ENCODE measurements around the gene TMLHE.
"Not testable (repeated sequence)": the region's sequence is repeated elsewhere in the genome, so short reads cannot be mapped to it uniquely, and the experiment has no call there.

The TMLHE gene

GRCh38 chrX:155491421-155491820, 121.3 kb downstream of the TMLHE start:
- not testable (repeated sequence) for DNase-seq (ENCODE audit: low read depth)

GRCh38 chrX:155477136-155477535, 135.6 kb downstream of the TMLHE start:
- not testable (repeated sequence) for DNase-seq (ENCODE audit: low read depth)

DNA sequence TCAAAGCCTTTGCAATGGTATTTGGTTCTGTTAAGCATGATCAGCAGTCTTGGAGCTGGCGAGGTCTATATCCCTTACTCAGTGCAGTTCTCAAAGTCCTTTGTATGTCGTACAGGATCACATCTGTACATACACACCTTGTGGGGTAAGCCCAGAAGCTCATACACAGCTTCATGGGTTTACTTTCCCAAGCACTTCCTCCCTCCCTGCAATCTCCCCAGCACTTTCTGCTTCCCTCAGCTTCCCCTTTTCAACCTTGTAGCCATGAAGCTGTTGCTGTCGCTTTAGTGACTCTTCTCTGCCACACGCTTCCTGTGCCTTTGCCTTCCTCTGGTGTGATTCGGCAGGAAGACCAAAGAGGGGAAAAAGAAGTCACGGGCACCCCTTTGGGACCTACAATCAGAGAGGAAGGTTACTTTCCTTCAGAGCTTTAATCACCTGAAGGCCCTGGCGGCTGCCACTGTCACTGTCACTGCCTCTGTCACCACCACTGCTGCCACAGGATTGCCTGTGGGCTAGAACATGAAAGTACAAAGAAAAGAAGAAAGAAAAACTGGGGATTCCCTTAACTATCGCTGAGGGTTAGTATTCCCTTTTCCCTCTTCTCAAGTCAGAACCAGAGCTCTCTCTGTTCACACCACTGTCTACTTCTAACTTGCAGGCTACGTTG, 146.3 kb downstream of the TMLHE start:
- DNase-seq (ENCODE audit: low read depth): not testable (repeated sequence)

DNA sequence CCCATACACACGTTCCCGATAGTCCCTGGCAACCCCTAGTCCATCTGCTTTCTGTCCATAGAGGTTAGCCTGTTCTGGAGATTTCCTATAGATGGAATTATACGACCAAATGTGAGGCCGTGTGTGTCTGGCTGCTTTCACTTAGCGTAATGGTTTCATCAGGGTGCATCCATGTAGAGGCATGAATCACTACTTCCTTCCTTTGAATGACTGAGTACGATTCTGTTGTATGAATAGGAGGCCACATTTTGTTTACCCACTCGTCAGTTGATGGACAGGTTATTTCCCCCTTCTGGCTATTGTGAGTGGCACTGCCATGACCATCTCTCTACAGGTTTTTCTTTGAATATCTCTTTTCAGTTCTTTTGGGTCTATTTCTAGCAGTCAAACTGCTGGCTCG, 152.3 kb downstream of the TMLHE start:
- DNase-seq (ENCODE audit: low read depth): not testable (repeated sequence)

GRCh38 chrX:155458471-155458870, 154.3 kb downstream of the TMLHE start, which contains the start of gene F8A3:
TSS of gene F8A3 (minus strand) at chrX:155458620. CDS start at chrX:155458600, 20 bp downstream.
- not testable (repeated sequence) for DNase-seq (ENCODE audit: low read depth)

DNA sequence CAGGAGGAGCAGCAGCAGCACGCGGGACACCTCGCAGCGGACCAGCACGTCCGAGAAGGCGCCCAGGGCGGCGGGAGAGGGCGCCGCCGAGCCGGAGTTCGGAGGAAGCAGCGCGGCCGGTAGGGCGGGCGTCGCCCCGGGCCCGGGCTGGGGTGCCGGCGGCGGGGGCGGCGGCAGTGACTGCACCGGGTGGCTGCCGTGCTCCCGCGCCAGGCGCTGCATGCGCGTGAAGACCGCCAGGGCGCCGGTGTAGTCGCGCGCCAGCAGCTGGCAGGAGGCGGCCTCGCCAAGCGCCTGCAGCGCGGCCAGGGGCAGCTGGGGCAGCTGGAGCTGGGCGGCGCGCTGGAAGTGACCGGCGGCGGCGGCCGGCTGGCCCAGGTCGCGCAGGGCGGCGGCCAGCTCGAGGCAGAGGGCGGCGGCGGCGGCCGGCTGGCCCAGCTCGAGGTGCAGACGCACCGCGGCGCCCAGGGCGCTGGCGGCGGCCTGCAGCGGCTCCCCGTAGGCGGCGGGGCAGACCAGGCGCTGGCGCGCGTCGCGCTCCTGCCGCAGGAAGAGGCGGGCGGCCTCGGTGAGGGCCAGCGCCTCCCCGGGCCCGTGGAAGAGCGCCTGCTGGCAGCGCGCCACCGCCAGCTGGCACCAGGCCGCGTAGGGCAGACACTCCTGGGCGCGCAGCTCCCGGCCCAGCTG, 154.8 kb downstream of the TMLHE start:
- DNase-seq (ENCODE audit: low read depth): not testable (repeated sequence)

DNA sequence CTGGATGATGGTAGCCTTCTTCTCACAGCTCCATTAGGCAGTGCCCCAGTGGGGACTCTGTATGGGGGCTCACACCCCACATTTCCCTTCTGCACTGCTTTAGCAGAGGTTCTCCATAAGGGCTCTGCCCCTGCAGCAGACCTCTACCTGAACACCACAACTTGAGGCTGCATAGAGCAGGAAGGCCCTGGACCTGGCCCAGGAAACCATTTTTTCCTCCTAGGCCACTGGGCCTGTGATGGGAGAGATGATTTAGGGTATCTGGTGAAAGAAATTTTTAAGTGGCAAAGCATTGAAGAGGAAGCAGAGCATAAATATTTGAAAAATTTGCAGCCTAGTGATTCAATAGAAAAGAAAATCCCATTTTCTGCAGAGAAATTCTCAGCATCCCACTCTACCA, 171.7 kb downstream of the TMLHE start:
- DNase-seq (ENCODE audit: low read depth): no peak

Data from activated T-cell treated with anti-CD3 and anti-CD28 coated beads for 48 hours (primary cell).